SK-N-SH treated with all-trans-retinoic acid at 6 μM for 48 hours (cell line): Measurements from ENCODE around the gene DPEP1.

Experiments used
- ATAC-seq: fragments of 200-7000 bp; cut with Tn5 transposase; 3 replicates; pipeline ENCODE4 v1.9.1; 2020; ENCODE audit warnings: mild to moderate bottlenecking, moderate library complexity
- ARNTL ChIP-seq: fragments of 450-650 bp; formaldehyde crosslinking; IDR thresholded peaks from 2 replicates; pipeline ENCODE4 v1.5.0; 2020; ENCODE audit warnings: low read depth, mild to moderate bottlenecking, moderate library complexity, borderline replicate concordance
- BACH2 ChIP-seq: fragments of 250-450 bp; sonication (Bioruptor Pico); IDR thresholded peaks from 2 replicates; pipeline ENCODE4 v1.9.0; 2021; ENCODE audit warnings: mild to moderate bottlenecking, borderline replicate concordance
- CREB5 ChIP-seq: fragments of 250-450 bp; sonication (Bioruptor Pico); IDR thresholded peaks from 2 replicates; pipeline ENCODE4 v1.5.1; 2020; ENCODE audit warnings: low read depth, mild to moderate bottlenecking, moderate library complexity
- CSDC2 ChIP-seq: fragments of 250-450 bp; sonication (Bioruptor Pico); IDR thresholded peaks from 2 replicates; pipeline ENCODE4 v1.5.0; 2020; ENCODE audit warnings: mild to moderate bottlenecking, moderate library complexity
- ESRRG ChIP-seq: fragments of 250-450 bp; sonication (Bioruptor Pico); IDR thresholded peaks from 2 replicates; pipeline ENCODE4 v1.6.1; 2021; ENCODE audit warnings: mild to moderate bottlenecking
- GLIS3 ChIP-seq: fragments of 250-450 bp; sonication (Bioruptor Pico); IDR thresholded peaks from 2 replicates; pipeline ENCODE4 v1.5.0; 2020; ENCODE audit warnings: mild to moderate bottlenecking, moderate library complexity
- ISL1 ChIP-seq: fragments of 250-450 bp; sonication (Bioruptor Pico); IDR thresholded peaks from 2 replicates; pipeline ENCODE4 v2.1.2; 2022; ENCODE audit warnings: mild to moderate bottlenecking, moderate library complexity
- OSR1 ChIP-seq: fragments of 250-450 bp; sonication (Bioruptor Pico); IDR thresholded peaks from 2 replicates; pipeline ENCODE4 v1.8.0; 2022; ENCODE audit warnings: moderate library complexity, mild to moderate bottlenecking, inconsistent platforms
- PPARA ChIP-seq: fragments of 250-450 bp; sonication (Bioruptor Pico); IDR thresholded peaks from 2 replicates; pipeline ENCODE4 v1.5.0; 2020; ENCODE audit warnings: mild to moderate bottlenecking, borderline replicate concordance
- RARB ChIP-seq: fragments of 250-450 bp; sonication (Bioruptor Pico); IDR thresholded peaks from 2 replicates; pipeline ENCODE4 v1.8.0; 2021; ENCODE audit warnings: mild to moderate bottlenecking, moderate library complexity
- SNAI2 ChIP-seq: fragments of 250-450 bp; sonication (Bioruptor Pico); IDR thresholded peaks from 2 replicates; pipeline ENCODE4 v1.5.0; 2020; ENCODE audit warnings: mild to moderate bottlenecking, moderate library complexity
- TCF4 ChIP-seq: fragments of 250-450 bp; sonication (Bioruptor Pico); IDR thresholded peaks from 2 replicates; pipeline ENCODE4 v1.8.0; 2021; ENCODE audit warnings: mild to moderate bottlenecking, moderate library complexity, borderline replicate concordance
- TOX ChIP-seq: fragments of 250-450 bp; sonication (Bioruptor Pico); IDR thresholded peaks from 2 replicates; pipeline ENCODE4 v1.8.0; 2021; ENCODE audit warnings: mild to moderate bottlenecking, moderate library complexity, borderline replicate concordance
- ZC3H10 ChIP-seq: fragments of 250-450 bp; sonication (Bioruptor Pico); IDR thresholded peaks from 2 replicates; pipeline ENCODE4 v1.5.1; 2021; ENCODE audit warnings: mild to moderate bottlenecking, moderate library complexity
- ZFP3 ChIP-seq: fragments of 250-450 bp; sonication (Bioruptor Pico); IDR thresholded peaks from 2 replicates; pipeline ENCODE4 v1.5.0; 2020; ENCODE audit warnings: mild to moderate bottlenecking, moderate library complexity
- ZFP30 ChIP-seq: fragments of 450-650 bp; formaldehyde crosslinking; IDR thresholded peaks from 2 replicates; pipeline ENCODE4 v1.5.0; 2022; ENCODE audit warnings: mild to moderate bottlenecking, moderate library complexity
- ZNF565 ChIP-seq: fragments of 450-650 bp; formaldehyde crosslinking; conservative IDR thresholded peaks from 2 replicates; pipeline ENCODE4 v1.5.0; 2020; ENCODE audit warnings: low read depth, mild to moderate bottlenecking, moderate library complexity
- ZNF70 ChIP-seq: fragments of 450-650 bp; formaldehyde crosslinking; IDR thresholded peaks from 2 replicates; pipeline ENCODE4 v1.5.0; 2020; ENCODE audit warnings: mild to moderate bottlenecking, moderate library complexity
- ZNF8 ChIP-seq: fragments of 450-650 bp; formaldehyde crosslinking; IDR thresholded peaks from 2 replicates; pipeline ENCODE4 v1.5.0; 2020; ENCODE audit warnings: mild to moderate bottlenecking, moderate library complexity
- TF ChIP-seq, protein P1 (sequence below): fragments of 250-450 bp; sonication (Bioruptor Pico); IDR thresholded peaks from 2 replicates; pipeline ENCODE4 v1.5.1; 2021; ENCODE audit warnings: mild to moderate bottlenecking, moderate library complexity
- TF ChIP-seq, protein P2 (sequence below): fragments of 250-450 bp; sonication (Bioruptor Pico); IDR thresholded peaks from 2 replicates; pipeline ENCODE4 v1.5.0; 2020; ENCODE audit warnings: mild to moderate bottlenecking, moderate library complexity

Gene DPEP1

GRCh38 chr16:89613231-89613953, at the start of gene DPEP1:
TSS of gene DPEP1 (plus strand) at chr16:89613642. CDS start at chr16:89630411, 16,769 bp downstream.
- ATAC-seq: no peak
- TF ChIP-seq, protein P1, sequence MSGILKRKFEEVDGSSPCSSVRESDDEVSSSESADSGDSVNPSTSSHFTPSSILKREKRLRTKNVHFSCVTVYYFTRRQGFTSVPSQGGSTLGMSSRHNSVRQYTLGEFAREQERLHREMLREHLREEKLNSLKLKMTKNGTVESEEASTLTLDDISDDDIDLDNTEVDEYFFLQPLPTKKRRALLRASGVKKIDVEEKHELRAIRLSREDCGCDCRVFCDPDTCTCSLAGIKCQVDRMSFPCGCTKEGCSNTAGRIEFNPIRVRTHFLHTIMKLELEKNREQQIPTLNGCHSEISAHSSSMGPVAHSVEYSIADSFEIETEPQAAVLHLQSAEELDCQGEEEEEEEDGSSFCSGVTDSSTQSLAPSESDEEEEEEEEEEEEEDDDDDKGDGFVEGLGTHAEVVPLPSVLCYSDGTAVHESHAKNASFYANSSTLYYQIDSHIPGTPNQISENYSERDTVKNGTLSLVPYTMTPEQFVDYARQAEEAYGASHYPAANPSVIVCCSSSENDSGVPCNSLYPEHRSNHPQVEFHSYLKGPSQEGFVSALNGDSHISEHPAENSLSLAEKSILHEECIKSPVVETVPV: no peak
- TF ChIP-seq PPARA: no peak
- TF ChIP-seq, protein P2, sequence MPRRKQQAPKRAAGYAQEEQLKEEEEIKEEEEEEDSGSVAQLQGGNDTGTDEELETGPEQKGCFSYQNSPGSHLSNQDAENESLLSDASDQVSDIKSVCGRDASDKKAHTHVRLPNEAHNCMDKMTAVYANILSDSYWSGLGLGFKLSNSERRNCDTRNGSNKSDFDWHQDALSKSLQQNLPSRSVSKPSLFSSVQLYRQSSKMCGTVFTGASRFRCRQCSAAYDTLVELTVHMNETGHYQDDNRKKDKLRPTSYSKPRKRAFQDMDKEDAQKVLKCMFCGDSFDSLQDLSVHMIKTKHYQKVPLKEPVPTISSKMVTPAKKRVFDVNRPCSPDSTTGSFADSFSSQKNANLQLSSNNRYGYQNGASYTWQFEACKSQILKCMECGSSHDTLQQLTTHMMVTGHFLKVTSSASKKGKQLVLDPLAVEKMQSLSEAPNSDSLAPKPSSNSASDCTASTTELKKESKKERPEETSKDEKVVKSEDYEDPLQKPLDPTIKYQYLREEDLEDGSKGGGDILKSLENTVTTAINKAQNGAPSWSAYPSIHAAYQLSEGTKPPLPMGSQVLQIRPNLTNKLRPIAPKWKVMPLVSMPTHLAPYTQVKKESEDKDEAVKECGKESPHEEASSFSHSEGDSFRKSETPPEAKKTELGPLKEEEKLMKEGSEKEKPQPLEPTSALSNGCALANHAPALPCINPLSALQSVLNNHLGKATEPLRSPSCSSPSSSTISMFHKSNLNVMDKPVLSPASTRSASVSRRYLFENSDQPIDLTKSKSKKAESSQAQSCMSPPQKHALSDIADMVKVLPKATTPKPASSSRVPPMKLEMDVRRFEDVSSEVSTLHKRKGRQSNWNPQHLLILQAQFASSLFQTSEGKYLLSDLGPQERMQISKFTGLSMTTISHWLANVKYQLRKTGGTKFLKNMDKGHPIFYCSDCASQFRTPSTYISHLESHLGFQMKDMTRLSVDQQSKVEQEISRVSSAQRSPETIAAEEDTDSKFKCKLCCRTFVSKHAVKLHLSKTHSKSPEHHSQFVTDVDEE (CRISPR knock-in tag): no peak
- no peak for TF ChIP-seq TCF4
- TF ChIP-seq TOX: no peak
- TF ChIP-seq GLIS3: no peak
- no peak for TF ChIP-seq SNAI2 (CRISPR knock-in tag)
- TF ChIP-seq RARB (CRISPR knock-in tag): no peak
- TF ChIP-seq, all 23 proteins: peak for 0

DNA sequence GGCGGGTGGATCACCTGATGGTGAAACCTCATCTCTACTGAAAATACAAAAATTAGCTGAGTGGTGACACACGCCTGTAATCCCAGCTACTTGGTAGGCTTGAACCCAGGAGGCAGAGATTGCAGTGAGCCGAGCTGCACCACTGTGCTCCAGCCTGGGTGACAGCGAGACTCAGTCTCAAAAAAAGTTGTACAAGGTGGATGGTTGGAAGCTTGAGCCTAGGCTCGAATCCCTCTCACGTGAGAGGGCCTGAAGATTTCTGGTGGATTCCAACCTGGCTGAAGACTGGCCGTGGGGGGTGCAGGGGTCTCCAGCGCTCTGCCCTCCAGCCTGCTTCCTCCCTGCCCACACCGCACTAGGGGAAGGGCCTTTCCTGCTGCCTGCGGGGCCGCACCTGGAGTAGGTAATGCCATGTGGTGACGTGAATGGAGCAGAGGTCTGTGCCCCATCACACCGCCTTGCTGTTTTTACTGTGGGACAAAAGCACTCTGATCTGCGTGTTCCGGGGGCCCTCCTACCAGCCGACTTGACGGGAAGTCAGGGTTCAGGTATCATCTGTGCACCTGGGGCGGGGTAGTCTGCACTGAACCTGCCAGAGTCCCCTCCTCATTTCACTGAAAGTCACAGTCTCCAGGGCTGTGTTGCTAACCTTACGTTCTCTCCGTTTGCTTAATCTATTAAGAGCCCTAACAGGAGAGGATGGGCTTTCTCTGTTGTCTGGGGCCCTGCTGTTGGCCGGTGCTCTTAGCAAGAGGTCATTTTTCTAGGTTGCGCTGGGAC, 48.8 kb upstream of the DPEP1 start:
- ATAC-seq: no peak; the same call in 1 of the 3 replicates
- TF ChIP-seq, protein P2 (CRISPR knock-in tag): no peak
- no peak for TF ChIP-seq CSDC2 (CRISPR knock-in tag)
- no peak for TF ChIP-seq ESRRG (CRISPR knock-in tag)
- no peak for TF ChIP-seq ZFP30 (CRISPR knock-in tag)
- TF ChIP-seq PPARA: no peak
- TF ChIP-seq CREB5 (CRISPR knock-in tag): no peak
- no peak for TF ChIP-seq ZFP3 (CRISPR knock-in tag)
- no peak for TF ChIP-seq ARNTL
- TF ChIP-seq SNAI2 (CRISPR knock-in tag): no peak

GRCh38 chr16:89565256-89565505, 48.3 kb upstream of the DPEP1 start:
- ATAC-seq: peak; percentile 12
- TF ChIP-seq ESRRG (CRISPR knock-in tag) (no peak), ZC3H10 (CRISPR knock-in tag) (no peak), ZFP30 (CRISPR knock-in tag) (no peak), GLIS3 (no peak), OSR1 (CRISPR knock-in tag) (no peak), ZNF70 (CRISPR knock-in tag) (no peak), CSDC2 (CRISPR knock-in tag) (no peak), RARB (CRISPR knock-in tag) (no peak), BACH2 (CRISPR knock-in tag) (no peak), ISL1 (CRISPR knock-in tag) (no peak), ARNTL (no peak), PPARA (no peak), CREB5 (CRISPR knock-in tag) (no peak), ZNF565 (CRISPR knock-in tag) (no peak), ZNF8 (no peak)
- TF ChIP-seq, protein P2 (CRISPR knock-in tag): no peak
- TF ChIP-seq, protein P1: no peak
